Liver (tissue), 9 donors: ENCODE measurements around the gene SCN8A. TPM values are rescaled to one million over a fixed set of nuclear protein-coding genes. Genes with fewer than 3 reads are reported as not detected.

Experiments
- DNase-seq: peaks from one replicate; pipeline ENCODE4 v3.0.0-alpha.2; 2017; ENCODE audit warnings: low spot score
- H3K27ac ChIP-seq, 2 donors: one replicate each; pipeline ENCODE4 v1.7.0; 2013; ENCODE audit warnings: inconsistent platforms in 2 of 2, low read length in 2 of 2, control low read depth in 1 of 2, low read depth in 1 of 2, mild to moderate bottlenecking in 1 of 2
- H3K27me3 ChIP-seq, 4 donors: one replicate each; pipeline versions ENCODE4 v1.6.1 to v1.7.0; 2013; ENCODE audit warnings: low read length in 3 of 4, inconsistent platforms in 1 of 4, mild to moderate bottlenecking in 1 of 4, moderate library complexity in 1 of 4; ENCODE audit not compliant: control insufficient read depth in 4 of 4, insufficient read depth in 4 of 4
- H3K36me3 ChIP-seq, 4 donors: one replicate each; pipeline versions ENCODE4 v1.6.1 to v1.7.0; 2013; ENCODE audit warnings: low read length in 3 of 4, mild to moderate bottlenecking in 3 of 4, low read depth in 1 of 4, moderate library complexity in 1 of 4; ENCODE audit not compliant: control insufficient read depth in 4 of 4, insufficient read depth in 3 of 4
- H3K4me1 ChIP-seq, 4 donors: one replicate each; pipeline versions ENCODE4 v1.6.1 to v1.7.0; 2013; ENCODE audit warnings: low read length in 3 of 4, mild to moderate bottlenecking in 3 of 4, moderate library complexity in 1 of 4; ENCODE audit not compliant: control insufficient read depth in 4 of 4, insufficient read depth in 4 of 4
- H3K4me3 ChIP-seq, 3 donors: one replicate each; pipeline versions ENCODE4 v1.6.1 to v1.7.0; 2013; ENCODE audit warnings: low read length in 3 of 3, control low read depth in 1 of 3, low read depth in 1 of 3, mild to moderate bottlenecking in 1 of 3
- H3K9ac ChIP-seq, 2 donors: one replicate each; pipeline ENCODE4 v1.7.0; 2013; ENCODE audit warnings: low read length in 2 of 2, mild to moderate bottlenecking in 2 of 2, moderate library complexity in 2 of 2, control low read depth in 1 of 2, low read depth in 1 of 2
- H3K9me3 ChIP-seq, 4 donors: one replicate each; pipeline versions ENCODE4 v1.6.1 to v1.7.0; 2013; ENCODE audit warnings: low read length in 3 of 4; ENCODE audit not compliant: control insufficient read depth in 4 of 4
- CTCF ChIP-seq: fragments of 150-350 bp; IDR thresholded peaks from 2 replicates; pipeline ENCODE4 v1.5.1; 2017; ENCODE audit warnings: improper control_type of control experiment, low read depth, low read length; ENCODE audit not compliant: missing input control
- EGR1 ChIP-seq, 2 donors: IDR thresholded peaks; 2 replicates each; pipeline ENCODE4 v1.6.1; 2016 to 2018; ENCODE audit warnings: antibody characterized with exemption in 2 of 2, low read depth in 2 of 2
- FOXA1 ChIP-seq: IDR thresholded peaks from 2 replicates; pipeline ENCODE4 v1.6.1; 2016; ENCODE audit warnings: antibody characterized with exemption
- FOXA2 ChIP-seq: IDR thresholded peaks from 2 replicates; pipeline ENCODE4 v1.6.1; 2016; ENCODE audit warnings: antibody characterized with exemption
- GABPA ChIP-seq, 2 donors: IDR thresholded peaks in 1 of 2; conservative IDR thresholded peaks in 1 of 2; 2 replicates each; pipeline ENCODE4 v1.6.1; 2016; ENCODE audit warnings: antibody characterized with exemption in 2 of 2, mild to moderate bottlenecking in 1 of 2, moderate library complexity in 1 of 2
- HNF4A ChIP-seq, 2 donors: conservative IDR thresholded peaks; 2 replicates each; pipeline ENCODE4 v1.6.1; 2016; ENCODE audit warnings: antibody characterized with exemption in 2 of 2, mild to moderate bottlenecking in 2 of 2
- HNF4G ChIP-seq: IDR thresholded peaks from 2 replicates; pipeline ENCODE4 v1.6.1; 2016; ENCODE audit warnings: antibody characterized with exemption
- JUND ChIP-seq, 2 donors: IDR thresholded peaks; 2 replicates each; pipeline ENCODE4 v1.6.1; 2016; ENCODE audit warnings: antibody characterized with exemption in 2 of 2
- MAX ChIP-seq: IDR thresholded peaks from 2 replicates; pipeline ENCODE4 v1.6.1; 2016; ENCODE audit warnings: antibody characterized with exemption
- NR2F2 ChIP-seq: IDR thresholded peaks from 2 replicates; pipeline ENCODE4 v1.6.1; 2016; ENCODE audit warnings: antibody characterized with exemption
- RAD21 ChIP-seq, 2 donors: IDR thresholded peaks; 2 replicates each; pipeline ENCODE4 v1.6.1; 2016; ENCODE audit warnings: antibody characterized with exemption in 2 of 2, mild to moderate bottlenecking in 2 of 2
- RXRA ChIP-seq, 2 donors: IDR thresholded peaks; 2 replicates each; pipeline ENCODE4 v1.6.1; 2017 to 2018; ENCODE audit warnings: antibody characterized with exemption in 2 of 2, mild to moderate bottlenecking in 1 of 2
- SP1 ChIP-seq: IDR thresholded peaks from 2 replicates; pipeline ENCODE4 v1.6.1; 2018; ENCODE audit warnings: antibody characterized with exemption, mild to moderate bottlenecking
- TAF1 ChIP-seq: conservative IDR thresholded peaks from 2 replicates; pipeline ENCODE4 v1.6.1; 2016; ENCODE audit warnings: antibody characterized with exemption, mild to moderate bottlenecking
- YY1 ChIP-seq: IDR thresholded peaks from 2 replicates; pipeline ENCODE4 v1.6.1; 2016; ENCODE audit warnings: antibody characterized with exemption, mild to moderate bottlenecking
- WGBS: extraction: QIAGEN DNeasy Blood & Tissue Kit; methylation state at CpG from one replicate; pipeline ENCODE4 v1.1.7; 2013; 5-methylcytosine and 5-hydroxymethylcytosine counted together
- polyA plus RNA-seq, 2 donors: library from polyadenylated mRNA; stranded (reverse) in 1 of 2; unstranded in 1 of 2; fragments of 200-250 nt in 1 of 2; fragments of >200 nt in 1 of 2; fragmentation: Nextera tagmentation in 1 of 2; extraction: Ambion mirVana in 1 of 2; gene quantifications; one replicate each; pipeline versions ENCODE4 v1.2.1 to v1.2.3, GENCODE V29; 2013 to 2015
- total RNA-seq, 2 donors: library from RNA; depleted of rRNA; stranded (reverse); fragments of >200 nt; gene quantifications; one replicate each; pipeline ENCODE4 v1.2.3, GENCODE V29; 2014
- TF ChIP-seq, protein P1 (sequence below): IDR thresholded peaks from 2 replicates; pipeline ENCODE4 v1.6.1; 2016; ENCODE audit warnings: antibody characterized with exemption
- TF ChIP-seq, protein P2 (sequence below): IDR thresholded peaks from 2 replicates; pipeline ENCODE4 v1.6.1; 2016; ENCODE audit warnings: antibody characterized with exemption
- TF ChIP-seq, protein P3 (sequence below): IDR thresholded peaks from 2 replicates; pipeline ENCODE4 v1.6.1; 2016; ENCODE audit warnings: antibody characterized with exemption, mild to moderate bottlenecking
- donor health status: healthy.
- donor health status: healthy.
- donor health status: healthy.
- donor health status: healthy.
- donor health status: healthy.

Gene SCN8A
- total and polyA plus RNA-seq, 4 donors = 0.84 to 12.7 (median 3.8) TPM

DNA sequence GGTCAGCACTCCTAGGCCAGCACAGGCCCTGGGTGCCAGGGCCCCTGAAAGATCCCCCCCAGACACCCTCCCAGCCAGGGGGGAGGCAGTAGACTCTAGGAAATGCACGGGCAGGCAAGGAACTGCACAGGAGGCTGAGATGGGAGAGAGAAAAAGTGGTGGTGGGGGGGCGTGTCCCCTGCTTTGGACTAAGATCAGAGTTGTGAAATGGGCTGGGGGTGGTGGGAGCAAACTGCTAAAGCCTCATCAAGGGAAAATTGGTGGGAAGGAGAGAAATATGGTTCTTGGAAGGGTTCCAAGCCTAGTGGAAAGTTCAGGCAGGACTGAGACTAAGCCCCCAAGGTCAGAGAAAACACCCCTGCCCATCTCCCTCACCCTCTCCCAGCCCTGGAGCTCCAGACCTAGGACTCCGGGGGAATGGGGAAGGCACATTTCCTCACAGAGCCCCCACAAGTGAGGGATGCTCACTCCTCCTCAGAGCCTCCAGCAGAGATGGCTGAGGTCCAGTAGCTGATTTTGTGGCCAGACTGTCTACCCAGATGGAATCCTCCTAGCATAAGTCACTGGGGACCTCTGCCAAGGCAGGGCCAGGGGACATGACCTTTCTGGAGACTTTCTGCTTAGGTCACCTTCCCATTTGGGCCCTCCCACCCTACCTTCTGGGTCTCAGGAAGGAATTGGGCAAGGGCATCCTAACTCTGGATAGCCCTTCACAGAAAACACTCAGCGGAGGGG lies 227.7 kb downstream of the SCN8A start:
- peaks cover 2 to 19% (median 9%) of the 10 kb centered on the region in 4 donors for H3K4me1 ChIP-seq
- H3K27me3 ChIP-seq = no peaks in the 10 kb centered on the region
- no peak overlapping the region for H3K9ac ChIP-seq
- no peak overlapping the region for H3K27ac ChIP-seq
- TF ChIP-seq YY1 (no peak), GABPA (IDR thresholded peaks at IDR 0.05 in 1 of 2, conservative IDR thresholded peaks at IDR 0.05 in 1 of 2) (no peak), CTCF (no peak), HNF4G (no peak), RXRA (IDR thresholded peaks at IDR 0.05) (no peak), EGR1 (IDR thresholded peaks at IDR 0.05; ENCODE audit: low read depth in 2 of 2) (no peak), FOXA1 (no peak), MAX (no peak), FOXA2 (no peak), JUND (IDR thresholded peaks at IDR 0.05) (no peak), NR2F2 (no peak), HNF4A (conservative IDR thresholded peaks at IDR 0.05) (no peak), TAF1 (no peak), SP1 (no peak), RAD21 (IDR thresholded peaks at IDR 0.05) (no peak)
- TF ChIP-seq, protein P1, sequence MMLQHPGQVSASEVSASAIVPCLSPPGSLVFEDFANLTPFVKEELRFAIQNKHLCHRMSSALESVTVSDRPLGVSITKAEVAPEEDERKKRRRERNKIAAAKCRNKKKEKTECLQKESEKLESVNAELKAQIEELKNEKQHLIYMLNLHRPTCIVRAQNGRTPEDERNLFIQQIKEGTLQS = no peak
- TF ChIP-seq, protein P2, sequence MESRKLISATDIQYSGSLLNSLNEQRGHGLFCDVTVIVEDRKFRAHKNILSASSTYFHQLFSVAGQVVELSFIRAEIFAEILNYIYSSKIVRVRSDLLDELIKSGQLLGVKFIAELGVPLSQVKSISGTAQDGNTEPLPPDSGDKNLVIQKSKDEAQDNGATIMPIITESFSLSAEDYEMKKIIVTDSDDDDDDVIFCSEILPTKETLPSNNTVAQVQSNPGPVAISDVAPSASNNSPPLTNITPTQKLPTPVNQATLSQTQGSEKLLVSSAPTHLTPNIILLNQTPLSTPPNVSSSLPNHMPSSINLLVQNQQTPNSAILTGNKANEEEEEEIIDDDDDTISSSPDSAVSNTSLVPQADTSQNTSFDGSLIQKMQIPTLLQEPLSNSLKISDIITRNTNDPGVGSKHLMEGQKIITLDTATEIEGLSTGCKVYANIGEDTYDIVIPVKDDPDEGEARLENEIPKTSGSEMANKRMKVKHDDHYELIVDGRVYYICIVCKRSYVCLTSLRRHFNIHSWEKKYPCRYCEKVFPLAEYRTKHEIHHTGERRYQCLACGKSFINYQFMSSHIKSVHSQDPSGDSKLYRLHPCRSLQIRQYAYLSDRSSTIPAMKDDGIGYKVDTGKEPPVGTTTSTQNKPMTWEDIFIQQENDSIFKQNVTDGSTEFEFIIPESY = no peak
- TF ChIP-seq, protein P3, sequence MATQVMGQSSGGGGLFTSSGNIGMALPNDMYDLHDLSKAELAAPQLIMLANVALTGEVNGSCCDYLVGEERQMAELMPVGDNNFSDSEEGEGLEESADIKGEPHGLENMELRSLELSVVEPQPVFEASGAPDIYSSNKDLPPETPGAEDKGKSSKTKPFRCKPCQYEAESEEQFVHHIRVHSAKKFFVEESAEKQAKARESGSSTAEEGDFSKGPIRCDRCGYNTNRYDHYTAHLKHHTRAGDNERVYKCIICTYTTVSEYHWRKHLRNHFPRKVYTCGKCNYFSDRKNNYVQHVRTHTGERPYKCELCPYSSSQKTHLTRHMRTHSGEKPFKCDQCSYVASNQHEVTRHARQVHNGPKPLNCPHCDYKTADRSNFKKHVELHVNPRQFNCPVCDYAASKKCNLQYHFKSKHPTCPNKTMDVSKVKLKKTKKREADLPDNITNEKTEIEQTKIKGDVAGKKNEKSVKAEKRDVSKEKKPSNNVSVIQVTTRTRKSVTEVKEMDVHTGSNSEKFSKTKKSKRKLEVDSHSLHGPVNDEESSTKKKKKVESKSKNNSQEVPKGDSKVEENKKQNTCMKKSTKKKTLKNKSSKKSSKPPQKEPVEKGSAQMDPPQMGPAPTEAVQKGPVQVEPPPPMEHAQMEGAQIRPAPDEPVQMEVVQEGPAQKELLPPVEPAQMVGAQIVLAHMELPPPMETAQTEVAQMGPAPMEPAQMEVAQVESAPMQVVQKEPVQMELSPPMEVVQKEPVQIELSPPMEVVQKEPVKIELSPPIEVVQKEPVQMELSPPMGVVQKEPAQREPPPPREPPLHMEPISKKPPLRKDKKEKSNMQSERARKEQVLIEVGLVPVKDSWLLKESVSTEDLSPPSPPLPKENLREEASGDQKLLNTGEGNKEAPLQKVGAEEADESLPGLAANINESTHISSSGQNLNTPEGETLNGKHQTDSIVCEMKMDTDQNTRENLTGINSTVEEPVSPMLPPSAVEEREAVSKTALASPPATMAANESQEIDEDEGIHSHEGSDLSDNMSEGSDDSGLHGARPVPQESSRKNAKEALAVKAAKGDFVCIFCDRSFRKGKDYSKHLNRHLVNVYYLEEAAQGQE = no peak
- WGBS = 72% methylated on average over 4 of the region's 4 CpGs
- H3K9me3 ChIP-seq = no peaks in the 10 kb centered on the region
- no peak for DNase-seq
- H3K4me3 ChIP-seq = no peak overlapping the region
- H3K36me3 ChIP-seq = no peaks in the 10 kb centered on the region
